PC-9 (cell line): ENCODE results near the gene FANK1. TPM values are rescaled to one million over a fixed set of nuclear protein-coding genes. Genes with fewer than 3 reads are reported as not detected.

Experiments used
- BruUV-seq: library from RNA; stranded (reverse); fragments of 400-500 nt; replicated peaks from 2 replicates; lab custom pipeline; 2021; lab: Mats Ljungman, UMichigan
- CTCF ChIA-PET: fragments of 300-600 bp; sonication (Branson Sonifier 250); formaldehyde crosslinking; loops from one replicate; lab custom pipeline; 2022; ENCODE audit warnings: antibody characterized with exemption; lab: Charles Lee
- POLR2A ChIA-PET: fragments of 300-600 bp; sonication (Branson Sonifier 250); formaldehyde crosslinking; loops from one replicate; lab custom pipeline; 2022; ENCODE audit warnings: antibody characterized with exemption; ENCODE audit not compliant: unreplicated experiment; lab: Charles Lee
- DNase-seq, 2 experiments: peaks; one replicate each; pipeline versions ENCODE4 v3.0.0 to v3.0.0-alpha.2; 2015 to 2022; ENCODE audit warnings: mixed read lengths in 1 of 2
- H2AFZ ChIP-seq: fragments of 200-600 bp; sonication (generic); 2 replicates; pipeline ENCODE4 v1.8.1; 2017; ENCODE audit warnings: antibody characterized with exemption
- H3F3A ChIP-seq: fragments of 200-600 bp; sonication (generic); 2 replicates; pipeline ENCODE4 v1.8.1; 2017; ENCODE audit warnings: antibody characterized with exemption, mild to moderate bottlenecking, low read depth; ENCODE audit not compliant: insufficient read depth
- H3K27ac ChIP-seq: fragments of 200-600 bp; sonication (generic); 2 replicates; pipeline ENCODE4 v1.6.1; 2016; ENCODE audit warnings: mixed run types
- H3K27me3 ChIP-seq: fragments of 200-600 bp; sonication (generic); 2 replicates; pipeline ENCODE4 v1.6.1; 2016; ENCODE audit warnings: low read depth, mixed run types; ENCODE audit not compliant: insufficient read depth
- H3K36me3 ChIP-seq: fragments of 200-600 bp; sonication (generic); 2 replicates; pipeline ENCODE4 v1.6.1; 2016; ENCODE audit warnings: low read depth, mixed run types
- H3K4me1 ChIP-seq: fragments of 200-600 bp; sonication (generic); replicated peaks from 2 replicates; pipeline ENCODE4 v1.6.1; 2016; ENCODE audit warnings: mixed run types; ENCODE audit not compliant: insufficient read depth
- H3K4me2 ChIP-seq: fragments of 200-600 bp; sonication (generic); 2 replicates; pipeline ENCODE4 v1.6.1; 2017; ENCODE audit warnings: mixed run types
- H3K4me3 ChIP-seq: fragments of 200-600 bp; sonication (generic); 2 replicates; pipeline ENCODE4 v1.6.1; 2016; ENCODE audit warnings: mixed run types
- H3K79me2 ChIP-seq: fragments of 200-600 bp; sonication (generic); 2 replicates; pipeline ENCODE4 v1.6.1; 2017; ENCODE audit warnings: low read depth, mixed run types
- H3K9me2 ChIP-seq: fragments of 200-600 bp; sonication (generic); 2 replicates; pipeline ENCODE4 v1.8.1; 2017; ENCODE audit warnings: mild to moderate bottlenecking; ENCODE audit not compliant: insufficient read depth
- H3K9me3 ChIP-seq: fragments of 200-600 bp; sonication (generic); 2 replicates; pipeline ENCODE4 v1.8.1; 2016; ENCODE audit warnings: low read depth; ENCODE audit not compliant: insufficient read depth
- H4K20me1 ChIP-seq: fragments of 200-600 bp; sonication (generic); 2 replicates; pipeline ENCODE4 v1.8.1; 2017; ENCODE audit not compliant: insufficient read depth
- CTCF ChIP-seq: fragments of 200-600 bp; sonication (generic); conservative IDR thresholded peaks from 2 replicates; pipeline ENCODE4 v1.6.1; 2017; ENCODE audit warnings: mixed run types, antibody characterized with exemption, mild to moderate bottlenecking, moderate library complexity
- EZH2 ChIP-seq: fragments of 200-600 bp; sonication (generic); IDR thresholded peaks from 2 replicates; pipeline ENCODE4 v1.8.0; 2017; ENCODE audit warnings: antibody characterized with exemption, low read depth
- intact Hi-C: fragments of 100-400 bp; cut with micrococcal nuclease; formaldehyde crosslinking; loops from one replicate; pipeline ENCODE4 v1.10.0; 2022; ENCODE audit not compliant: unreplicated experiment
- total RNA-seq: library from RNA; stranded (reverse); gene quantifications from 2 replicates; pipeline ENCODE4 v1.2.3, GENCODE V29; 2021

FANK1 gene
- total RNA-seq, 1 experiment from 2014 or later: 21.4 TPM

DNA sequence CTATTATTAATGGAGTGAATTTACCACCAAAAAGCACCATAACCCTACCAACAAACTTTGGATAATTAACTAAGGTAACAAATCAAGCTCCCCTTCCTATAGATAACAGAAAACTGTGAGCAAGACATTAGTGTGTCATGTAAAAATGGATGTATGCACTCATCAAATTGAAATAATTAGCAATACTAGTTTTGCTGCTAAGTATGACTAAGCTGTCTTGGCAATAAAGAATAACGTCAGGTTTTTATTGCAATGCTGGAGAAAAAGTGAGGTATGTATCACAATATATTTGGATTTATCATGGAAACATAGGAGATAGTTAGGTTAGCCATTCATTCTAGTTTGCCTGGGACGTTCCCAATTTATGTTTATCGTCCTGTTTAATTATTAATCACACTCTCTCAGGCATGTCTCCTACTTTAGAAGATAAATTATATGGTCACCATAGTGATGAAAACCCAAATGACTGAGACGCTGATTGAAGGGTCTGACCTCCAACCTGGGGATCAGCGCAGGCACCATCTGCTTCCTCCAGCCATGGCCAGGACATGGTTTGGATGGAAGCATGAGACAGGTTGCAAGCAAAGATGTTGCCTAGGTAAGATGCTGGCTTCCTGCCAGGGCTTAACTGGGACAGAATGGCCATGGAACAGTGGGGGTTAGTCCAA, 125.6 kb downstream of the FANK1 start:
- H2AFZ ChIP-seq: no peak overlapping the region
- TF ChIP-seq EZH2 (no peak), CTCF (no peak)
- H3K27me3 ChIP-seq: no peaks in the 10 kb centered on the region
- no peaks in the 10 kb centered on the region for H3K36me3 ChIP-seq
- H3K9me3 ChIP-seq: no peaks in the 10 kb centered on the region; the same call in 1 of the 2 replicates
- no peaks in the 10 kb centered on the region for H4K20me1 ChIP-seq
- no peaks in the 10 kb centered on the region for H3K9me2 ChIP-seq
- H3F3A ChIP-seq: no peaks in the 10 kb centered on the region
- POLR2A ChIA-PET: no interaction called here
- H3K79me2 ChIP-seq: no peaks in the 10 kb centered on the region
- no TSS peak for BruUV-seq
- no peaks in the 10 kb centered on the region for H3K4me1 ChIP-seq
- H3K4me3 ChIP-seq: no peak overlapping the region
- CTCF ChIA-PET: no interaction called here
- no peak overlapping the region for H3K4me2 ChIP-seq
- intact Hi-C loops: no loop called here
- DNase-seq: no peak
- H3K27ac ChIP-seq: no peak overlapping the region

GRCh38 chr10:126022841-126023240, 126.5 kb downstream of the FANK1 start:
- no peak overlapping the region for H3K4me2 ChIP-seq
- H3K9me3 ChIP-seq: peaks cover 3% of the 10 kb centered on the region; the same call in 1 of the 2 replicates
- POLR2A ChIA-PET: no interaction called here
- H4K20me1 ChIP-seq: no peaks in the 10 kb centered on the region
- no peak for DNase-seq
- CTCF ChIA-PET: no interaction called here
- no peaks in the 10 kb centered on the region for H3K27me3 ChIP-seq
- no peaks in the 10 kb centered on the region for H3K36me3 ChIP-seq
- intact Hi-C loops: no loop called here
- H2AFZ ChIP-seq: no peak overlapping the region
- H3K4me3 ChIP-seq: no peak overlapping the region
- H3K4me1 ChIP-seq: no peaks in the 10 kb centered on the region
- H3K9me2 ChIP-seq: no peaks in the 10 kb centered on the region
- TF ChIP-seq EZH2 (no peak), CTCF (no peak)
- BruUV-seq: no TSS peak
- H3K27ac ChIP-seq: no peak overlapping the region
- no peaks in the 10 kb centered on the region for H3F3A ChIP-seq
- H3K79me2 ChIP-seq: no peaks in the 10 kb centered on the region

DNA sequence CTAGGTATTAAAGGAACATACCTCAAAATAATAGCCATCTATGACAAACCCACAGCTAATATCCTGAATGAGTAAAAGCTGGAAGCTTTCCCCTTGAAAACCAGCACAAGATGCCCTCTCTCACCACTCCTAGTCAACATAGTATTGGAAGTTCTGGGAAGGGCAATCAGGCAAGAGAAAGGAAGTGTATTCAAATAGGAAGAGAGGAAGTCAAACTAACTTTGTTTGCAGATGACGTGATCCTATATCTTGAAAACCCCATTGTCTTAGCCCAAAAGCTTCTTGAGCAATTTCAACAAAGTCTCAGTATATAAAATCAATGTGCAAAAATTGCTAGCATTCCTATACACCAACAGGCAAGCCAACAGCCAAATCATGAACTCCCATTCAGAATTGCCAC, 131.3 kb downstream of the FANK1 start:
- ChIA-PET CTCF (no interaction called here), POLR2A (no interaction called here)
- Histone ChIP-seq H3K4me3 (no peak overlapping the region), H3K9me3 (peaks cover 3% of the 10 kb centered on the region; the same call in 1 of the 2 replicates), H3K4me1 (no peaks in the 10 kb centered on the region), H3K4me2 (no peak overlapping the region), H3K9me2 (no peaks in the 10 kb centered on the region), H4K20me1 (no peaks in the 10 kb centered on the region), H3K36me3 (no peaks in the 10 kb centered on the region), H3K27me3 (no peaks in the 10 kb centered on the region), H3K79me2 (no peaks in the 10 kb centered on the region), H3F3A (no peaks in the 10 kb centered on the region), H2AFZ (no peak overlapping the region), H3K27ac (no peak overlapping the region)
- no peak for DNase-seq
- no TSS peak for BruUV-seq
- intact Hi-C loops: no loop called here
- TF ChIP-seq EZH2 (no peak), CTCF (no peak)
